SK-N-SH treated with all-trans-retinoic acid at 6 μM for 48 hours (cell line): ENCODE measurements around the gene ATP1A3.

ENCODE experiments used
- ATAC-seq: fragments of 200-7000 bp; cut with Tn5 transposase; 3 replicates; pipeline ENCODE4 v1.9.1; 2020; ENCODE audit warnings: mild to moderate bottlenecking, moderate library complexity
- ARNTL ChIP-seq: fragments of 450-650 bp; formaldehyde crosslinking; IDR thresholded peaks from 2 replicates; pipeline ENCODE4 v1.5.0; 2020; ENCODE audit warnings: low read depth, mild to moderate bottlenecking, moderate library complexity, borderline replicate concordance
- CREB5 ChIP-seq: fragments of 250-450 bp; sonication (Bioruptor Pico); IDR thresholded peaks from 2 replicates; pipeline ENCODE4 v1.5.1; 2020; ENCODE audit warnings: low read depth, mild to moderate bottlenecking, moderate library complexity
- CSRNP3 ChIP-seq: fragments of 250-450 bp; sonication (Bioruptor Pico); IDR thresholded peaks from 2 replicates; pipeline ENCODE4 v1.5.1; 2021; ENCODE audit warnings: mild to moderate bottlenecking, moderate library complexity
- ESRRG ChIP-seq: fragments of 250-450 bp; sonication (Bioruptor Pico); IDR thresholded peaks from 2 replicates; pipeline ENCODE4 v1.6.1; 2021; ENCODE audit warnings: mild to moderate bottlenecking
- GLIS3 ChIP-seq: fragments of 250-450 bp; sonication (Bioruptor Pico); IDR thresholded peaks from 2 replicates; pipeline ENCODE4 v1.5.0; 2020; ENCODE audit warnings: mild to moderate bottlenecking, moderate library complexity
- ISL1 ChIP-seq: fragments of 250-450 bp; sonication (Bioruptor Pico); IDR thresholded peaks from 2 replicates; pipeline ENCODE4 v2.1.2; 2022; ENCODE audit warnings: mild to moderate bottlenecking, moderate library complexity
- PATZ1 ChIP-seq: fragments of 250-450 bp; sonication (Bioruptor Pico); IDR thresholded peaks from 2 replicates; pipeline ENCODE4 v1.8.0; 2020; ENCODE audit warnings: mild to moderate bottlenecking, moderate library complexity, borderline replicate concordance
- POU6F1 ChIP-seq: fragments of 250-450 bp; sonication (Bioruptor Pico); IDR thresholded peaks from 2 replicates; pipeline ENCODE4 v1.8.0; 2021; ENCODE audit warnings: low read depth, mild to moderate bottlenecking, moderate library complexity, borderline replicate concordance
- PPARA ChIP-seq: fragments of 250-450 bp; sonication (Bioruptor Pico); IDR thresholded peaks from 2 replicates; pipeline ENCODE4 v1.5.0; 2020; ENCODE audit warnings: mild to moderate bottlenecking, borderline replicate concordance
- RARB ChIP-seq: fragments of 250-450 bp; sonication (Bioruptor Pico); IDR thresholded peaks from 2 replicates; pipeline ENCODE4 v1.8.0; 2021; ENCODE audit warnings: mild to moderate bottlenecking, moderate library complexity
- SNAI2 ChIP-seq: fragments of 250-450 bp; sonication (Bioruptor Pico); IDR thresholded peaks from 2 replicates; pipeline ENCODE4 v1.5.0; 2020; ENCODE audit warnings: mild to moderate bottlenecking, moderate library complexity
- TCF4 ChIP-seq: fragments of 250-450 bp; sonication (Bioruptor Pico); IDR thresholded peaks from 2 replicates; pipeline ENCODE4 v1.8.0; 2021; ENCODE audit warnings: mild to moderate bottlenecking, moderate library complexity, borderline replicate concordance
- TOX ChIP-seq: fragments of 250-450 bp; sonication (Bioruptor Pico); IDR thresholded peaks from 2 replicates; pipeline ENCODE4 v1.8.0; 2021; ENCODE audit warnings: mild to moderate bottlenecking, moderate library complexity, borderline replicate concordance
- TSHZ2 ChIP-seq: fragments of 250-450 bp; sonication (Bioruptor Pico); IDR thresholded peaks from 2 replicates; pipeline ENCODE4 v1.5.0; 2020; ENCODE audit warnings: mild to moderate bottlenecking, moderate library complexity
- ZC3H10 ChIP-seq: fragments of 250-450 bp; sonication (Bioruptor Pico); IDR thresholded peaks from 2 replicates; pipeline ENCODE4 v1.5.1; 2021; ENCODE audit warnings: mild to moderate bottlenecking, moderate library complexity
- ZFP3 ChIP-seq: fragments of 250-450 bp; sonication (Bioruptor Pico); IDR thresholded peaks from 2 replicates; pipeline ENCODE4 v1.5.0; 2020; ENCODE audit warnings: mild to moderate bottlenecking, moderate library complexity
- ZFP30 ChIP-seq: fragments of 450-650 bp; formaldehyde crosslinking; IDR thresholded peaks from 2 replicates; pipeline ENCODE4 v1.5.0; 2022; ENCODE audit warnings: mild to moderate bottlenecking, moderate library complexity

Gene ATP1A3

GRCh38 chr19:41974652-41975051 lies 19.4 kb downstream of the ATP1A3 start:
- ATAC-seq, result no peak
- TF ChIP-seq ZFP3, result no peak

- TF ChIP-seq ISL1 (CRISPR knock-in tag) (no peak), PPARA (CRISPR knock-in tag) (no peak), PATZ1 (CRISPR knock-in tag) (no peak), ARNTL (CRISPR knock-in tag) (no peak), ZFP30 (CRISPR knock-in tag) (no peak), TOX (CRISPR knock-in tag) (no peak), TSHZ2 (CRISPR knock-in tag) (no peak), CREB5 (CRISPR knock-in tag) (no peak), ZC3H10 (no peak), TCF4 (no peak), CSRNP3 (CRISPR knock-in tag) (no peak), POU6F1 (CRISPR knock-in tag) (no peak), ZFP3 (no peak), ESRRG (CRISPR knock-in tag) (no peak), SNAI2 (CRISPR knock-in tag) (no peak)
- TF ChIP-seq, all 23 proteins: peak for 0
- ATAC-seq, result no peak
These were observed 22.7 kb downstream of the ATP1A3 start for GRCh38 chr19:41971363-41971762.

- TF ChIP-seq GLIS3 (CRISPR knock-in tag) (no peak), TCF4 (no peak), TOX (CRISPR knock-in tag) (no peak), RARB (CRISPR knock-in tag) (no peak), CREB5 (CRISPR knock-in tag) (no peak), PATZ1 (CRISPR knock-in tag) (no peak), PPARA (CRISPR knock-in tag) (no peak), POU6F1 (CRISPR knock-in tag) (no peak), SNAI2 (CRISPR knock-in tag) (no peak)
- TF ChIP-seq, all 23 proteins: peak for 0
- no peak for ATAC-seq
These were observed 24.1 kb downstream of the ATP1A3 start for GRCh38 chr19:41969772-41970458.
